IPS-NIHi11 (cell line): ENCODE results near the gene MTCL1.

Source experiments
- DNase-seq: peaks from one replicate; pipeline ENCODE4 v3.0.0; 2012; ENCODE audit warnings: mixed read lengths, low spot score

MTCL1 gene

GRCh38 chr18:8794156-8794933 is 89.0 kb downstream of the MTCL1 start:
- DNase-seq = no peak

- no peak for DNase-seq
These were observed 89.6 kb downstream of the MTCL1 start for GRCh38 chr18:8794934-8795280.

- no peak for DNase-seq
These were observed 90.4 kb downstream of the MTCL1 start for GRCh38 chr18:8795586-8796325.

- DNase-seq = no peak
These were observed 91.8 kb downstream of the MTCL1 start for GRCh38 chr18:8797206-8797605.

GRCh38 chr18:8799001-8799400 is 93.6 kb downstream of the MTCL1 start:
- DNase-seq = no peak

- DNase-seq = no peak
These were observed 94.5 kb downstream of the MTCL1 start for GRCh38 chr18:8799596-8800441.

GRCh38 chr18:8800445-8800844 is 95.1 kb downstream of the MTCL1 start:
- no peak for DNase-seq

- no peak for DNase-seq
These were observed 95.5 kb downstream of the MTCL1 start for GRCh38 chr18:8800876-8801262.

- no peak for DNase-seq
These were observed 96.0 kb downstream of the MTCL1 start for GRCh38 chr18:8801263-8801901.

- DNase-seq = no peak
These were observed 96.8 kb downstream of the MTCL1 start for GRCh38 chr18:8802017-8802672.

- DNase-seq = no peak
These were observed 97.9 kb downstream of the MTCL1 start for GRCh38 chr18:8803063-8803795.

GRCh38 chr18:8803957-8804356 is 98.6 kb downstream of the MTCL1 start:
- DNase-seq = no peak

- DNase-seq = no peak
These were observed 100.2 kb downstream of the MTCL1 start for GRCh38 chr18:8805552-8805951.

- no peak for DNase-seq
These were observed 100.9 kb downstream of the MTCL1 start for GRCh38 chr18:8806100-8806797.

- no peak for DNase-seq
These were observed 101.6 kb downstream of the MTCL1 start for GRCh38 chr18:8806798-8807487.

GRCh38 chr18:8807488-8807805 is 102.1 kb downstream of the MTCL1 start:
- DNase-seq = no peak

- DNase-seq = no peak
These were observed 102.6 kb downstream of the MTCL1 start for GRCh38 chr18:8808001-8808400.

GRCh38 chr18:8809514-8809913 is 104.2 kb downstream of the MTCL1 start:
- DNase-seq = no peak

- DNase-seq = no peak
These were observed 104.8 kb downstream of the MTCL1 start for GRCh38 chr18:8810157-8810556.

- no peak for DNase-seq
These were observed 105.8 kb downstream of the MTCL1 start for GRCh38 chr18:8811115-8811514.
